Progenitor cell of endocrine pancreas (in vitro differentiated cells): Measurements from ENCODE around the gene PF4V1. TPM values are rescaled to one million over a fixed set of nuclear protein-coding genes. Genes with fewer than 3 reads are reported as not detected.

Experiments used
- DNase-seq: peaks from one replicate; pipeline ENCODE4 v3.0.0; 2021; ENCODE audit warnings: low spot score; ENCODE audit not compliant: unreplicated experiment
- H3K27ac Mint-ChIP-seq: 2 replicates; pipeline ENCODE4 v1.8.0; 2021; ENCODE audit warnings: mild to moderate bottlenecking, moderate library complexity, mixed read lengths
- H3K27me3 Mint-ChIP-seq: 2 replicates; pipeline ENCODE4 v1.8.0; 2021; ENCODE audit warnings: mixed read lengths
- H3K36me3 Mint-ChIP-seq: 2 replicates; pipeline ENCODE4 v1.8.0; 2022; ENCODE audit warnings: mixed read lengths; ENCODE audit not compliant: insufficient read depth
- H3K4me1 Mint-ChIP-seq: 2 replicates; pipeline ENCODE4 v1.8.0; 2021; ENCODE audit warnings: low read depth, mixed read lengths
- H3K4me3 Mint-ChIP-seq: 2 replicates; pipeline ENCODE4 v1.8.0; 2021; ENCODE audit warnings: low read depth, mild to moderate bottlenecking, moderate library complexity, mixed read lengths
- H3K9me3 Mint-ChIP-seq: 2 replicates; pipeline ENCODE4 v1.8.0; 2021; ENCODE audit warnings: low read depth, mixed read lengths
- total RNA-seq: library from RNA; stranded (reverse); gene quantifications from 2 replicates; pipeline ENCODE4 v1.2.1, GENCODE V29; 2021
- TF ChIP-seq, protein P1 (sequence below): fragments of 200-600 bp; sonication (generic); IDR thresholded peaks from one replicate; pipeline ENCODE4 v1.5.0; 2021; ENCODE audit warnings: antibody characterized with exemption, mild to moderate bottlenecking; ENCODE audit not compliant: unreplicated experiment

PF4V1 gene
- total RNA-seq, 1 donor from 2014 or later: not detected

DNA sequence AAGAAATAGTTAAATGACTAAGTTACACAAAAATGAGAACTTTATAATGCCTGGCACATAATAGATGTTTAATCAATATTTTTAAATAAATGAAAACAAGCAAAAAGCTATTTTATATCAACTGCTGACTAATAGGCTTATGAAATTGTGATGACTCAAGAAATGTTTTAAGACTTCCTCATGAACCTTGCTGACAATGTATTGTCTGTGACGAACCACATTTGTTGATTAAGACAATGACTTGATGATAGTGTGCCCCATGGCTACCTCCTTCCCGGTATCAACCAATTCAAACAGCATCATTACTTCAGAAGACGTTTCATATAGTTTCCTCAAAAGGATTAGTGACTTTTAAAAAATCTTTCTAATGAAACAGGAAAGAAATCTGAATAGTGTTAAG is 8.8 kb upstream of the PF4V1 start:
- DNase-seq: no peak
- Mint-ChIP-seq H3K9me3 (no peaks in the 10 kb centered on the region), H3K27me3 (peaks cover 12% of the 10 kb centered on the region), H3K4me1 (no peaks in the 10 kb centered on the region), H3K4me3 (no peak overlapping the region), H3K27ac (no peak overlapping the region), H3K36me3 (no peaks in the 10 kb centered on the region)
- TF ChIP-seq, protein P1, sequence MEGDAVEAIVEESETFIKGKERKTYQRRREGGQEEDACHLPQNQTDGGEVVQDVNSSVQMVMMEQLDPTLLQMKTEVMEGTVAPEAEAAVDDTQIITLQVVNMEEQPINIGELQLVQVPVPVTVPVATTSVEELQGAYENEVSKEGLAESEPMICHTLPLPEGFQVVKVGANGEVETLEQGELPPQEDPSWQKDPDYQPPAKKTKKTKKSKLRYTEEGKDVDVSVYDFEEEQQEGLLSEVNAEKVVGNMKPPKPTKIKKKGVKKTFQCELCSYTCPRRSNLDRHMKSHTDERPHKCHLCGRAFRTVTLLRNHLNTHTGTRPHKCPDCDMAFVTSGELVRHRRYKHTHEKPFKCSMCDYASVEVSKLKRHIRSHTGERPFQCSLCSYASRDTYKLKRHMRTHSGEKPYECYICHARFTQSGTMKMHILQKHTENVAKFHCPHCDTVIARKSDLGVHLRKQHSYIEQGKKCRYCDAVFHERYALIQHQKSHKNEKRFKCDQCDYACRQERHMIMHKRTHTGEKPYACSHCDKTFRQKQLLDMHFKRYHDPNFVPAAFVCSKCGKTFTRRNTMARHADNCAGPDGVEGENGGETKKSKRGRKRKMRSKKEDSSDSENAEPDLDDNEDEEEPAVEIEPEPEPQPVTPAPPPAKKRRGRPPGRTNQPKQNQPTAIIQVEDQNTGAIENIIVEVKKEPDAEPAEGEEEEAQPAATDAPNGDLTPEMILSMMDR: no peak

DNA sequence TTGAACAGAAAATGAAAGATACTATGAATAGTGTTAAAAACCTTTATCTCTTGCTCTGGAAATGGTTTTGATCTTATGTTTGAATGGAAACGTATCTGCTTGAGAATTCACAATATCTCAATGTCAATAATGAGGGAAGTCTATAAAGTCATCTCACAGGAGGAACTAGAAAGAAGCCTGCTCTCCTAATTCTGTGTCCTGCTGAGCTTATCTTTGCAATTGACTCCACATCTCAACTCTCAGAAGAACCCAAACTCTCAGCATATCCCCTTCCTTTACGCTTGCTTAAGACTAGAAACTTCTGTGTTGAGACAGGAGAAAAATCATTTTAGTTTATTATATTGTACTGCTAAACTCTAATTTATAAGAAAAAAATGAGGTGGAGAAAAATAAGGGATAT is 8.3 kb upstream of the PF4V1 start:
- H3K27me3 Mint-ChIP-seq: peaks cover 7% of the 10 kb centered on the region

DNA sequence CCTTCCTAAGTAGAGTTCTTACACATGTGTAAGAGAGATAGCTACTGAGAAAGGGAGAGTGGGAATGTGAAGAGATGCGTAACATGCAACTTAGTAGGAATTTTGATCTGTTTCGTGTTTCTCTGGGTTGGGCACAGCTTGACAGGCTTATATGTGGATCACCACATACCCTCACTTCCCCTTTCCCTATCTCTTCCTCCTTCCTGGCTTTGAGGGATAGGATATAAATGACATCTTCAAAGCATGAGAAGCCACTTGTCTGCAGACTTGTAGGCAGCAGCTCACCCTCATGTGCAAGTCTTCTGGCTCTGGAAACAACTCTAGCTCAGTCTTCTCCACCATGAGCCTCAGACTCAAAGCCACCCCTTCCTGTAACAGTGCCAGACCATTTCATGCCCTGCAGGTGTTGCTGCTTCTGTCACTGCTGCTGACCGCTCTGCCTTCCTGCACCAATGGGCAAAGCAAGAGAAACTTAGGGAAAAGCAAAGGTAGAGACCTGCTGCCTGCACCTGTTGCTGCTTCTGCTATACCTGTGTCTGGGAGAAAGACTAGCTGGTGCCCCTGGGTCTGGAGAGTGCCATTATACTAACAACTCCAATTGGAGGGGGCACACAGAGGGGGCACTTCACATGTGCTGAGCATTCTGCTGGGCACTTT is 5.4 kb upstream of the PF4V1 start:
- H3K4me1 Mint-ChIP-seq: no peaks in the 10 kb centered on the region
- no peak for DNase-seq
- peaks cover 17% of the 10 kb centered on the region for H3K27me3 Mint-ChIP-seq
- TF ChIP-seq, protein P1: no peak
- H3K27ac Mint-ChIP-seq: no peak overlapping the region
- no peaks in the 10 kb centered on the region for H3K9me3 Mint-ChIP-seq
- no peaks in the 10 kb centered on the region for H3K36me3 Mint-ChIP-seq
- H3K4me3 Mint-ChIP-seq: no peak overlapping the region

More for the DNA sequence above, 8.3 kb upstream of the PF4V1 start:
- H3K27ac Mint-ChIP-seq: no peak overlapping the region
- H3K4me3 Mint-ChIP-seq: no peak overlapping the region
- DNase-seq: no peak
- TF ChIP-seq, protein P1: no peak
- no peaks in the 10 kb centered on the region for H3K36me3 Mint-ChIP-seq
- H3K9me3 Mint-ChIP-seq: no peaks in the 10 kb centered on the region
- no peaks in the 10 kb centered on the region for H3K4me1 Mint-ChIP-seq

DNA sequence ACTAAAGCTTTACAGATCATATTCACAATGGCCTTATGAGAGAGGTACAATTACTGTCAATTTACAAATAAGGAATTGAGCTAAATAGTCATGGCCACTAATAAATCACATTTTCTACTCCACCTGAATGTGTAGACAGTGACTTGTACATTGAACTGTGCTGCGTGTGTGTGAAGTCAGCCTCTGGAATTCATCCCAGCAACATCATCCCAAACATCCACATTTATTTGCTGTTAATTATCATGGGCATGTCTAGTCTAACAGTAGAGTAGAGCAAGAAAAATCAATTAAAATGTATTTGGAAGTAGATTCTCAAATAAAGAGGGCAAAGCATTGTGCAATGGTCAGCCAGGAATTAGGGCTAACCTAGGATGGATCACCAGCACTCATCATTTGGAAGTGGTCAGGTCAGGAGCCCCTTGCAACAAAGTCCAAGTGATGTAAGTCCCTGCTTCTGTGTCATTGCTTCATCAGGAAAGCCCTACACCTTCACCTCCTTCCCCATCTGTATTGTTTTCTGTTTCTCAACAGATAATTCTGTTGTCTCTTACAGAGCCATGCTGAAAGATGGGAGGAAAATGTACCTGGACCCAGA is 4.8 kb upstream of the PF4V1 start:
- H3K9me3 Mint-ChIP-seq: no peaks in the 10 kb centered on the region
- H3K4me3 Mint-ChIP-seq: no peak overlapping the region
- no peak for DNase-seq
- H3K27ac Mint-ChIP-seq: no peak overlapping the region
- H3K4me1 Mint-ChIP-seq: no peaks in the 10 kb centered on the region
- H3K27me3 Mint-ChIP-seq: peaks cover 21% of the 10 kb centered on the region
- H3K36me3 Mint-ChIP-seq: no peaks in the 10 kb centered on the region
- TF ChIP-seq, protein P1: no peak

DNA sequence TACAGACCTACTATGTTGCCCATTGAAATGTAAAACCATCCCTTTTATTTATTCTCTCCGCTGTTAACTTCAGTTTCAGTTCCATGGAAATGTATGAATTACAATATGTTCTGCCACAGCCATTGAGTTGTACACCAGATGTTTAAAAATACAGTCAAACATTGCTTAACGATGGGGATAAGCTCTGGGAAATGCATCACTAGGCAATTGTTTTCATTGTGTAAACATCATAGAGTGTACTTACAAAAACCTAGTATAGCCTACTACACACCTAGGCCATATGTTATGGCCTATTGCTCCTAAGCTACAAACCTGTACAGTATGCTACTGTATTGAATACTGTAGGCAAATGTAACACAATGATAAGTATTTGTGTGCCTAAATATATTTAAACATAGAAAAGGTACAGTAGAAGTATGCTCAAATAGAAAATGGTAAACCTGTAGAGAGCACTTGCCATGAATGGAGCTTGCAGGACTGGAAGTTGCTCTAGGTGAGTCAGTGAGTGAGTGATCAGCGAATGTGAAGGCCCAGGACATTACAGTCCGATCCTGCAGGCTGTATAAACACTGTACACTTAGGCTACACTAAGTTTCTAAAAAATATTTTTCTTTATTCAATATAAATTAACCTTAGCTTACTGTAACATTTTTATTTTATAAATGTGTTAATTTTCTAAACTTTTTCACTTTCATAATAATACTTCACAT is 2.7 kb upstream of the PF4V1 start:
- Mint-ChIP-seq H3K27ac (no peak overlapping the region), H3K4me1 (no peaks in the 10 kb centered on the region), H3K9me3 (no peaks in the 10 kb centered on the region), H3K27me3 (peaks cover 27% of the 10 kb centered on the region), H3K4me3 (no peak overlapping the region), H3K36me3 (no peaks in the 10 kb centered on the region)
- TF ChIP-seq, protein P1: no peak
- no peak for DNase-seq
